ENCODE results near the gene KRT85. TPM values are rescaled to one million over a fixed set of nuclear protein-coding genes. Genes with fewer than 3 reads are reported as not detected.
"Not testable (repeated sequence)": the region's sequence is repeated elsewhere in the genome, so short reads cannot be mapped to it uniquely, and the experiment has no call there.

Gene KRT85
- not detected for total RNA-seq

DNA sequence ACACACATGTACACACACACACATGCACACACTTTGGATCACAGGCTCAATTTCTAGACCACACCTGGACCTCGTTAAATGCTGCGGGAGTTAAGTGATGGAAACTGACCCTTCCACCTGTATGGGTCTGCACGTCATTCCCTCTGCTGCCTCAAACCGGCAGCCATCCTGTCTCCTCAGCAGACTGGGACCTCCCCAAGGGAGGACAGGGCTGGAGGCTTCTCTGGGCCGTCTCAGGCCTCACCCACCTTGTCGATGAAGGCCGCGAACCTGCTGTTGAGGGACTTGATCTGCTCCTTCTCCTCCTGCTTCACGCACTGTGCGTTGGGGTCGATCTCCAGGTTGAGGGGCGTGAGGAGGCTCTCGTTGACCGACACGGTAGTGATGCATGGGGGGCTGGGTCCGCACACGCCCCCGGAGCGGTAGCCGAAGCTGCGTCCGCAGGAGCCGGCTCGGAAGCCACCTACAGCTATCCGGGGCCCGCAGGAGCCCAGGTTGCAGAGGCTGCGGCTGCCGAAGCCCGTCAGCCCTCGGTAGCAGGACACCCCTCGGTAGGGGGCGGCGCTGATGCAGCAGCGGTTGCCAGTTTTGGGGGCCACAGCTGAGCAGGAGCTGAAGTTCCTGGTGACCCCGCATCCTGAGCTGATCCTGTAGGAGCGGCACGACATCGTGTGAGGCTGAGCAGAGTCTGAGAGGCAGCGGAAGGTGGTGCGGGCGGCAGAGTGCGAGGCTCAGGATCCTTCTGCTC lies at the start of gene KRT85:
KRT85 (minus strand) TSS at position 744 of the 748 bp plus-strand sequence; CDS start at position 668, 76 bp downstream.
- CTCF ChIA-PET: no interaction called here
- intact Hi-C loops (cut with DNase I, micrococcal nuclease): no loop called here
- peaks cover 6% of the 10 kb centered on the region for H3K27me3 Mint-ChIP-seq
- H3K9me3 Mint-ChIP-seq (ENCODE audit: low read depth): no peaks in the 10 kb centered on the region
- no peak within 1 kb of the TSS for H3K4me3 Mint-ChIP-seq
- DNase-seq: no peak
- no peak within 1 kb of the TSS for H3K27ac Mint-ChIP-seq
- ATAC-seq: no peak
- no peaks in the 10 kb centered on the region for H3K4me1 Mint-ChIP-seq
- no peaks in the 10 kb centered on the region for H3K36me3 Mint-ChIP-seq (ENCODE audit: low read depth)
- POLR2A ChIA-PET: no interaction called here

DNA sequence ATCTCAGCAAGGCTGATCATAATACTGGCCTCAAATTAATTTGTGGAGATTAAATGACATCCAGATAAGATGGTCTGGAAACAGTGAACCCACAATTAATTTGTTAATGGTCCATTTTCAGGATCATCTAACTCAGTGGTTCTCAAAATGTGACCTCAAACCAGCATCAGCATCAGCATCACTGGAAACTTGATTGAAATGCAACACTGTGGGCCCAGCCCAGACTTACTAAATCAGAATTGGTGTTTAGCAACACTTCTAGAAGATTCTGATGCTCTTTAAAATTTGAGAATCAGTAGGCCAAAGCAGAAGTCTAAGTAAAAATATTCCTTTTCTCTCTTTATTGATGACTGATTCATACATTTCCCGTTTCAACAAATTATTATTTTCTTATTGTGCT lies 49.5 kb upstream of the KRT85 start:
- DNase-seq (no peak), ATAC-seq (no peak)
- Mint-ChIP-seq H3K36me3 (ENCODE audit: low read depth) (no peaks in the 10 kb centered on the region), H3K27ac (no peak overlapping the region), H3K27me3 (no peaks in the 10 kb centered on the region), H3K4me3 (no peak overlapping the region), H3K4me1 (no peaks in the 10 kb centered on the region), H3K9me3 (ENCODE audit: low read depth) (no peaks in the 10 kb centered on the region)
- ChIA-PET POLR2A (no interaction called here), CTCF (no interaction called here)
- intact Hi-C loops (cut with DNase I, micrococcal nuclease): no loop called here

DNA sequence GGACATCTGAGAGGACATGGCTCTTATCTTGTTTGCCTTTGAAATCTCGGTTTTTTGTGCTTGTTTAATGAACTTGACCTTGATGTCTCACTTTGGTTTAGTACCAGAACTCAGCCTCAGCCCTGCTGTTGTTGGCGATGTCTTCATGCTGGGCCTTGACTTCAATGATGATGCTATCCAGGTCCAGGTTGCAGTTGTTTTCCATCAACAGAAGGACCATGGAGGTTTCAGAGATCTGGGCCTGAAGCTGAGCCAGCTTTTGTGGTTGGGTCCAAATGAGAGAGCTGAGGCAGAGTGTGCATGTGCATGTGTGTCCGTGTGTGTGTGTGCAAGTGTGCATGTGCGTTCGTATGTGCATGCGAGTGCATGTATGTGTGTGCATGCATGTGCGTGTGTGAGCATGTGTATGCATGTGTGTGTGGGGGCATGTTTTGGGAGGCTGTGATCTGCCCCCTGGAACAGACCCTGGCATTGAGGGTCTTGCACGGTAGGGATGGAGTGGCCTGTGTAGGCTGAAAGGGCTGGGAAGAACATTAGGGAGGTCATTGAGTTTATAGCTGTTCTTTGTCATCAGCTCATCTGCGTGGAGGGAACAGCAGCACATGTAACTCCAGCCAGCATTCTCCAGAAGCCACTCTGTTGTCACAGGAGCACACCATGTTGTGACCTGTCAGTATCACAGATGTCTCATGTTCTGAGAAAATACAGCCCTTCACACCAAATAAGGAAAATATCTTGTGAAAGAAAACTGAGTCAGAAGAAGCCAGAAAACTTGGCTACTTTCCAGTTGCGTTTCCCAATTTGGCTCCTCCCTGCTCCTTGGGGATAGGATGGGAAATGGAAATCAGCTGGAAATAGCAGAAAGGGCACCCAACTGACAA lies 48.8 kb upstream of the KRT85 start:
- intact Hi-C loops (cut with DNase I, micrococcal nuclease): no loop called here
- Mint-ChIP-seq H3K27ac (no peak overlapping the region), H3K36me3 (ENCODE audit: low read depth) (no peaks in the 10 kb centered on the region), H3K4me3 (no peak overlapping the region), H3K9me3 (ENCODE audit: low read depth) (no peaks in the 10 kb centered on the region), H3K27me3 (no peaks in the 10 kb centered on the region), H3K4me1 (no peaks in the 10 kb centered on the region)
- DNase-seq (no peak), ATAC-seq (no peak)
- ChIA-PET CTCF (no interaction called here), POLR2A (no interaction called here)

DNA sequence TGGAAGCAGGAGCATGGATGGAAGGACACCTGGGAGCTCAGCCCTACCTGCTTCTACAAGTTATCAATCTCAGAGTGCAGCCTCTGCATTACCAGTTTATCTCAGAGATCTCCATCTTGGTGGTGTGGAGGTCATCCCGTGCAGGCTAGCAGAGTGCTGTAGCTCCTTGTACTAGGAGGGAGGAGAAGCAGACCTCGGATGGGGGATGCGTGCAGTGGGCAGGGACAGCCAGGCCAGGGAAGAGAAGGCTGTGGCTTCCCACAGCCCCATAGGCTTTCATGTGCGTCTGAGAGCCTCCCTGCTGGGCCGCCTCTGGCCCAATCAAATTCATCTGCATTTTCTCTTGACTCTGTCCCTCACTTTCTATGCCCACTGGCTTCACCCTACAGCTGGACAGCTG lies 47.7 kb upstream of the KRT85 start:
- intact Hi-C loops (cut with DNase I, micrococcal nuclease): no loop called here
- DNase-seq (no peak), ATAC-seq (no peak)
- no peaks in the 10 kb centered on the region for H3K9me3 Mint-ChIP-seq (ENCODE audit: low read depth)
- CTCF ChIA-PET: no interaction called here
- H3K4me3 Mint-ChIP-seq: no peak overlapping the region
- H3K27ac Mint-ChIP-seq: no peak overlapping the region
- H3K4me1 Mint-ChIP-seq: no peaks in the 10 kb centered on the region
- POLR2A ChIA-PET: no interaction called here
- H3K27me3 Mint-ChIP-seq: no peaks in the 10 kb centered on the region
- no peaks in the 10 kb centered on the region for H3K36me3 Mint-ChIP-seq (ENCODE audit: low read depth)

DNA sequence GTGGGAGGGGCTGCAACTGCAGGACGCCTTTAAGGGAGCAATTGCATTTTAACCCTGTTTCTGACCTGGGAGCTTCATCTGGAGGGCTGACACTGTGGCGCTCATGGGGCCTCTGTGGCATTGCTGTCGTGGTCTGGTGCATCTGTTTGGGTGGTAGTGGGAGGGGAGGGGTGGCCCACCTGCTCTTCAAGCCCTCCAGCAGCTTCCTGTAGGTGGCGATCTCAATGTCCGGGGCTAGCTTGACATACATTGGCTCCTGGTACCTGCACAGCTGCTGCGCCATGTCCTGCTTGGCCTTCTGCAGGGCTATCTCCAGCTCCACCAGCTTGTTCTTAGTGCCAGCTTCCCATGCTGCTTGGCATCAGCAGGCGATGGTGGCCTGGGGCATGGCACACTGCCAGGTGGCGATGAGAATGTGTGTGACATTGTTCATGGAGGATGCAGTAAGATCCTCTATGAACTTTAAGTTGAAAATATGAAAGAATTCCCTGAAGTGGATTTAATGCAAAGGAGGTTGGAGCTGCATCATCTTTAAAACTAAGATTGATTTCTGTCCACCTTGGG lies 46.6 kb upstream of the KRT85 start:
- H3K4me1 Mint-ChIP-seq: no peaks in the 10 kb centered on the region
- no peak for ATAC-seq
- CTCF ChIA-PET: interaction anchor here (0.6 to 0.7 kb wide), 3 partner anchors 103 to 737 kb away, joined by 3 read pairs; no protein-coding TSS in a partner anchor
- POLR2A ChIA-PET: no interaction called here
- no peaks in the 10 kb centered on the region for H3K36me3 Mint-ChIP-seq (ENCODE audit: low read depth)
- no peak overlapping the region for H3K4me3 Mint-ChIP-seq
- no peaks in the 10 kb centered on the region for H3K27me3 Mint-ChIP-seq
- H3K27ac Mint-ChIP-seq: no peak overlapping the region
- no peaks in the 10 kb centered on the region for H3K9me3 Mint-ChIP-seq (ENCODE audit: low read depth)
- no peak for DNase-seq
- intact Hi-C loops (cut with DNase I, micrococcal nuclease): no loop called here

DNA sequence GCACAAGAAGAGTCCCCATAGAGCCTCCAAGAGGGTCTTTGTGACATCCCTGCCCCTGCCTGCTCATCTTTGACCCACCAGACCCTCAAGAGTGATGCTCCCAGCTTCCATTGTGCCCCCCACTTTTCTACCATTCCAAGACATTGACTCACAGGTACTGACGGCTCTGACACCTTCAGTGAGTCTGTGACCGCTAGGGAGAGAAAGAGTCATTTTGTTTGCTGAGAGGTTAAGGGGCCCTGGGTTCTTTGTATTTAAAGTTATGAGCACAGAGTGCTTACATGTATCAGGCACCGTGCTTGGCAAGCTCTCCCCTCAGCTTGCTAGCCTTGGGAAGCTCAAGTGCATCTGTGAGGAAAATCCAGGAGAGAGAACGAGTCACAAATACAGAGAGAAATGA lies 45.9 kb upstream of the KRT85 start:
- no peaks in the 10 kb centered on the region for H3K4me1 Mint-ChIP-seq
- H3K36me3 Mint-ChIP-seq (ENCODE audit: low read depth): no peaks in the 10 kb centered on the region
- H3K27ac Mint-ChIP-seq: no peak overlapping the region
- ChIA-PET POLR2A (interaction anchor here (0.7 kb wide), 1 partner anchor 26 kb away, joined by 3 read pairs; no protein-coding TSS in a partner anchor), CTCF (interaction anchor here (0.6 to 0.9 kb wide), 2 partner anchors 120 to 137 kb away, joined by 3 read pairs; no protein-coding TSS in a partner anchor)
- ATAC-seq (no peak), DNase-seq (no peak)
- intact Hi-C loops (cut with DNase I, micrococcal nuclease): no loop called here
- H3K27me3 Mint-ChIP-seq: no peaks in the 10 kb centered on the region
- no peak overlapping the region for H3K4me3 Mint-ChIP-seq
- no peaks in the 10 kb centered on the region for H3K9me3 Mint-ChIP-seq (ENCODE audit: low read depth)

DNA sequence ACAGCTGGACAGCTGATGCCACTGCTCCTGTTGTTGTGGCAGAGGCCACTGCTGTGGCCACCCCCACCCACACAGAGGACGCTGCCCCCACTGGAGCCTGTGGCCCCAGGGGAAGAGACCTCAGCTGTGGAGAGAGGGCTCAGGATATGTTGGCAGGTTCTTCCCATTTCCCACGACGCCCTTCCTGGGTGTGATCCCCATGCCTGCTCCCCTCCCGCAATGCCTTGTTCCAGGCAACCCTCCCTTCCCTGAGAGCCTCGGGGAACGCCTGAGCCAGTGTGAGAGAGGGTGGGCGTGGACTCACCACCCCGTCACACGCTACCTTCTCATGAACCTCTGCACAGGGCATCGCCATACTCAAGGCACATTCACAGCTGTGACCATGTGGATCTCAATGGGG lies 44.5 kb upstream of the KRT85 start:
- no peaks in the 10 kb centered on the region for H3K27me3 Mint-ChIP-seq
- CTCF ChIA-PET: interaction anchor here (0.6 kb wide), 3 partner anchors 84 to 156 kb away, joined by 3 read pairs; no protein-coding TSS in a partner anchor
- no peaks in the 10 kb centered on the region for H3K9me3 Mint-ChIP-seq (ENCODE audit: low read depth)
- no peaks in the 10 kb centered on the region for H3K36me3 Mint-ChIP-seq (ENCODE audit: low read depth)
- H3K4me1 Mint-ChIP-seq: no peaks in the 10 kb centered on the region
- H3K4me3 Mint-ChIP-seq: no peak overlapping the region
- ATAC-seq: no peak
- no peak for DNase-seq
- H3K27ac Mint-ChIP-seq: no peak overlapping the region
- intact Hi-C loops (cut with DNase I, micrococcal nuclease): no loop called here
- POLR2A ChIA-PET: no interaction called here

DNA sequence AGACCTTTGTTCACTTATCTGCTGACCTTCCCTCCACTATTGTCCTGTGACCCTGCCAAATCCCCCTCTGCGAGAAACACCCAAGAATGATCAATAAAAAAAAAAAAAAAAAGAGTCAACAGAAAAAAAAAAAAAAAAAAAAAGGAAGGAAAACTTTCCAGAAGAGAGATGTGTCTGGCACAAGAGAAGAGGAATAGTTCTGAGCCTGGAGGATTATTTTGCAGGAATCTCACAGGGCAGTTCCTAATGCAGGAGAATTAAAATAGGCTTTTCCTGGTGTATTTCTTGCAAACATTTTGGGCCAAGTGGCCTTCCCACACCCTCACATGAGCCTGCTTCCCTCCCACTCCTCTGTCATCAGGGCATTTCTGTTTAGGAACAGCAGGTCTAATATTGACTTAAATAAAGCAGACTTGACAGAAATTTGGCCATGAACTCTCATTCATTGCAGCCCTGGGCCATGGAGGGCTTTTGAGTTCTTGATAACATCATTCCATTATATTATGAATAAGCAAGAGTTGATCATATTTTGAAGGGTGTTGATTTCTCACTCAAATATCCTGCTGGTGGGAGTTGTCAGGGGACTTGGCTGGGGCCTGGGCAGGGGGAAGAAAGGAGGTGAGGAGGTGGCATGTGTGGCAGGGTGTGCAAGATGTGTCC lies 43.4 kb upstream of the KRT85 start:
- H3K4me3 Mint-ChIP-seq; H3K27ac Mint-ChIP-seq; intact Hi-C loops (cut with DNase I, micrococcal nuclease); DNase-seq; POLR2A ChIA-PET; CTCF ChIA-PET; H3K4me1 Mint-ChIP-seq; H3K27me3 Mint-ChIP-seq; H3K9me3 Mint-ChIP-seq (ENCODE audit: low read depth); ATAC-seq; H3K36me3 Mint-ChIP-seq (ENCODE audit: low read depth): not testable (repeated sequence)

DNA sequence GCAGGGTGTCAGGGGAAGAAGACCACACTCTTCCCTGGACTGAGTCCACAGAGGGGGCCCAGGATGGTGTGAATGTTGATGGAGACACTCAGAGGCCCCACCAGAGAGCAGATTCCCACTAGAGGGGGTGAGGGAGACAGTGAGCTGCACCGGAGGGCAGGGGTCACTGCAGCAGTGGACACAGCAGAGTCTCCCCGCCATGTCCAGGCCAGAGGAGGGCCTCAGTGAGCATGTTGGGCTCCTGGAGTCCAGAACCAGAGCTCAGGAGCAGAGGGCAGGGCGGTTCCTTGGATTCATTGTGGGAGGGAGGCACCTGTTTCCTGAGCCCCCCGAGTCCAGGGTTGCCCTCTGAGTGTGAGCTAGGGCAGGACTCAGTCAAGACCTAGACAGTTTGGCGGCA lies 40.6 kb upstream of the KRT85 start:
- Mint-ChIP-seq H3K9me3 (ENCODE audit: low read depth) (no peaks in the 10 kb centered on the region), H3K27me3 (no peaks in the 10 kb centered on the region), H3K4me1 (no peaks in the 10 kb centered on the region), H3K4me3 (no peak overlapping the region), H3K27ac (no peak overlapping the region), H3K36me3 (ENCODE audit: low read depth) (no peaks in the 10 kb centered on the region)
- ATAC-seq: no peak
- intact Hi-C loops (cut with DNase I, micrococcal nuclease): no loop called here
- ChIA-PET POLR2A (no interaction called here), CTCF (interaction anchor here (0.8 kb wide), 1 partner anchor 355 kb away, joined by 3 read pairs; no protein-coding TSS in a partner anchor)
- DNase-seq: no peak

DNA sequence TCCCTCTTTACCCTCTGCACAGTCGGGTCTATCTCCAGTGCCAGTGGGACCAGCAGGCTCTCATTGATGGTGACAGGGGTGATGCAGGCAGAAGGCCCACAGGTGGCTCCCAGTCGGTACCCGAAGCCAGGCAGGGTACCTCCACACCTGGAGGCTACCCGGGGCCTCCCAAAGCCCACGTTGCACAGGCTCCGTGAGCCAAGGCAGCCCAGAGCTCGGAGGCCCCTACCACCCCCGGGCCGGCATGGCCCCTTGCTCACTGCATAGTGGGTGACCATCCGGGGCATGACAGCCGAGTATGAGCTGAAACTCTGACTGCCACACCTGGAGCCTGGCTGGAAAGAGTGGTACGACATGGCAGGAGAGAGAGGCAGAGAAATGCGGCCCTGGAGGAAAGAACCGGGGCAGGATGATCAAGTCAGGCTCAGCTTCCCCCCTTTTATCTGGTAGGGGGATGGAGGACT lies 38.7 kb upstream of the KRT85 start, which contains the start of gene KRT82:
KRT82 (minus strand) TSS at position 414 of the 464 bp plus-strand sequence; CDS start at position 356, 58 bp downstream.
- ChIA-PET POLR2A (no interaction called here), CTCF (no interaction called here)
- intact Hi-C loops (cut with DNase I, micrococcal nuclease): no loop called here
- H3K27me3 Mint-ChIP-seq: no peaks in the 10 kb centered on the region
- ATAC-seq (no peak), DNase-seq (no peak)
- H3K36me3 Mint-ChIP-seq (ENCODE audit: low read depth): no peaks in the 10 kb centered on the region
- H3K27ac Mint-ChIP-seq: no peak within 1 kb of the TSS
- no peak within 1 kb of the TSS for H3K4me3 Mint-ChIP-seq
- no peaks in the 10 kb centered on the region for H3K4me1 Mint-ChIP-seq
- no peaks in the 10 kb centered on the region for H3K9me3 Mint-ChIP-seq (ENCODE audit: low read depth)

DNA sequence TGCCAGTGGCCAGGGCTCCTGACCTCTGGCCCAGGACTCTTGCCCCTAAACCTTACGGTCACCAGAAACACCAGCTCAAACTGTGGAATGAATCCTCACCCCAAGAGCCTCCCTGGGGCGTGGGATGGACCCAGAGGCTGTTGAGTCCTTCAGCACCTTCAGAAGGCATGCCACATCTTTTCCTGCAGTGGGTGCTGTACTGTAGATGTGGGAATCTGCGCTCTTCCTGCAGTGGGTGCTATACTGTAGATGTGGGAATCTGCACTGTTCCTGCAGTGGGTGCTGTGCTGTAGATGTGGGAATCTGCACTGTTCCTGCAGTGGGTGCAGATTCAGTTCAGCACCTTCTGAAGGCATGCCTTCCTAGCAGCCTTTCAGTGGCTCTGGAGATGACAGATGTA lies 37.7 kb upstream of the KRT85 start:
- intact Hi-C loops (cut with DNase I, micrococcal nuclease): no loop called here
- Mint-ChIP-seq H3K27me3 (no peaks in the 10 kb centered on the region), H3K4me1 (no peaks in the 10 kb centered on the region), H3K36me3 (ENCODE audit: low read depth) (no peaks in the 10 kb centered on the region), H3K4me3 (no peak overlapping the region), H3K9me3 (ENCODE audit: low read depth) (no peaks in the 10 kb centered on the region), H3K27ac (no peak overlapping the region)
- no peak for DNase-seq
- ATAC-seq: no peak
- POLR2A ChIA-PET: no interaction called here
- CTCF ChIA-PET: no interaction called here
